ENCODE measurements around the gene VRK1.
"Not testable (repeated sequence)": the region's sequence is repeated elsewhere in the genome, so short reads cannot be mapped to it uniquely, and the experiment has no call there.

VRK1 gene

DNA sequence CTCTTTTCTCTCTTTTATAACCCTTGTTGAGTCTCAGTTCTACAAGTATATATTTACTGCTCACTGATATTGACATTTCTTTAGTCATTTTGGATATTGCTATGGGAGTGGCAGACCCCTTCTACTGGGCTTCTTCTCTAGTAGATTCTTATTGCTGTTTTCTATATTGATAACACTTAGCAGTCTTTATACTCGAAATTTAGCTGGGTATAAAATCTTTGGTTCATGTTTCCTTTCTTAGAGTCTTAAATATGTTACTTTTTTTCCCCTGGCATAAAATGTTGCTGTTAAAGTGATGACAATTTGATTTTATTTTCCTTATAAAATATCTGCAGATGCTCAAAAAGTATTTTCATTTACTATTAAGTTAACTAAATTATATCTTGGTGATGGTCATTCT, 32.6 kb downstream of the VRK1 start:
- DNase-seq, result no peak

DNA sequence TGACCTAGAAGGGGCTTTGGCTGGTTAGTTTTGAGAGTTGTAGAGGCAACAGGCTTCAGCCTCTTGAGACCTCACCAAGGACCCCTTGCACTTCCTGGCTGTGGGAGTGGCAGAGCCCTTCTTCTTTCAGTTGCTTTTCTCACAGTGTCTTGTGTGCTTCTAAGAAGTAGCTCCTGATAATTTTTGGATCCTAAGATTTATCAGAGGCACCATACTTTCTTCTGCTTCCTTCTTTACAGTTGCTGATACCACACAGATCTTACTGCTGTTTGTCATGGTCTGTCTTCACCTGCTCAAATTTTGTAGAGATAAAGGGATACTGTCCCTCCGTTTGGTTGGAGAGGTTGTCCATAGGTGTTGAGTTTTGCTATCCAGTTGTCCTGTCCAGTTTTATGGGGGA, 33.8 kb downstream of the VRK1 start:
- DNase-seq, result no peak

DNA sequence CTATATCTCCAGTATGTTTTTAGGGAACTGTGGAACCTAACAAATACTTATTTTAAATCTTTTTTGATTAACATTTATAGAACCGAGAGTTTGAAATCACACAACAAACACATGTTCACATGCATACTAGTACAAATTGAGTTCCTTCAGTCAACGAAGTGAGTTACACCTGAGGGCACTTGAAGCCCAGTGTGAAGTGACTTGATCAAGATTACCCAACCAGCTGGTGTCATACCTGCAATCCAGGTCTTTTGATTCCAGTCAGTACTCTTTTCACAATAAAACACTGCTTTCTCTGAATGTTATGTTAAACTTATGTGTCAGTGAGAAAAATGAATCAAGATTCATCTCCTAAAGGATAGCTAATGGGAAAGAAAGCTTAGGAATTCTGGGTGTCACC, 35.2 kb downstream of the VRK1 start:
- DNase-seq, result no peak

DNA sequence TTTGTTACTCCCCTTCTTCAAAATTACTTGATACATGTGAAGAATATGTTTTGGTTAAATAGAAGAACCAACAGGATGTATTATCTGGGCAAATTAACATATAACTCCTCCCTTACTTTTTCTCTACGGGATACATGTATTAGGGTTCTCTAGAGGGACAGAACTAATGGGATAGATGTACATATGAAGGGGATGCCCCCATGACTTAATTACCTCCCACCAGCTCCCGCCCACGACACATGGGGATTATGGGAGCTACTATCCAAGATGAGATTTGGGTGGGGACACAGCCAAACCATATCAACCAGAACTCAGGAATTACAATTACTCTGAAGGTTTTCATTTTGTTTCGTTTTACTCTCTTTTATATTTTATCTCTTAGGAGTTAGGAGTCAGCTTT, 41.3 kb downstream of the VRK1 start:
- DNase-seq, result no peak

DNA sequence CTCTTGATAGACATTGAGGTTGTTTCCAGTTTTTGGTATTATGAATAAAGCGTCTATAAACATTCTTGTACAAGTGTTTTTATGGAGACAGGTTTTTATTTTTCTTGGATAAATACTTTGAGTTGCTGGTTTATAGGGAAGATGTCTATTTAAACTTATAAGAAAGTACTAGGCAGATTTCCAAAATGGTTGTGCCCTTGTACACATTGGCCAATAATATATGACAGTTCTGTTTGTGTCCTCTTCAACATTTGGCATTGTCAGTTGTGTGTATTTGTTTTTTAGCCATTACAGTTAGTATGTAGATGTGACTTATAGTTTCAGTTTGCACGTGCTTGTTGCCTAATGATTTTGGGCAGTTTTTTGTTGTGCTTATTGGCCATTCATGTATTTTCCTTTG, 42.1 kb downstream of the VRK1 start:
- no peak for DNase-seq

DNA sequence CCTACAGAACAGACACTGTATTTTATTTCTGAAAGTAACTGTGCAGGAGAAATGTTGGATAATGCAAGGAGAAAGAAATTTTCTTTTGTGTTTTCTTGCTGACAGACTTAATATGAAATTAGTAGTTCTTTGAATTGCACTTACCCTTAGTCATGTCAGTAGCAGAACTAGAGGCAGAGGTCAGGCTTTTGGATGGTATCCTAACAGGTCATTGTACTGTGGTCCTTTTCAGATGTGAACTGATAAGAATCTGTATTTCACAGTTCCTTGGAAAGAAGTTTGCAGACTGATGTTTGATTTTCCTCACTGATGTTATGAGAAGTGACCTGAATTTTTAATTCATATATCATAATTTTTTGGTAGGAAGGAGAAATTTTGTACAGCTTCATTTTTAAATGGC, 46.0 kb downstream of the VRK1 start:
- DNase-seq, result no peak

DNA sequence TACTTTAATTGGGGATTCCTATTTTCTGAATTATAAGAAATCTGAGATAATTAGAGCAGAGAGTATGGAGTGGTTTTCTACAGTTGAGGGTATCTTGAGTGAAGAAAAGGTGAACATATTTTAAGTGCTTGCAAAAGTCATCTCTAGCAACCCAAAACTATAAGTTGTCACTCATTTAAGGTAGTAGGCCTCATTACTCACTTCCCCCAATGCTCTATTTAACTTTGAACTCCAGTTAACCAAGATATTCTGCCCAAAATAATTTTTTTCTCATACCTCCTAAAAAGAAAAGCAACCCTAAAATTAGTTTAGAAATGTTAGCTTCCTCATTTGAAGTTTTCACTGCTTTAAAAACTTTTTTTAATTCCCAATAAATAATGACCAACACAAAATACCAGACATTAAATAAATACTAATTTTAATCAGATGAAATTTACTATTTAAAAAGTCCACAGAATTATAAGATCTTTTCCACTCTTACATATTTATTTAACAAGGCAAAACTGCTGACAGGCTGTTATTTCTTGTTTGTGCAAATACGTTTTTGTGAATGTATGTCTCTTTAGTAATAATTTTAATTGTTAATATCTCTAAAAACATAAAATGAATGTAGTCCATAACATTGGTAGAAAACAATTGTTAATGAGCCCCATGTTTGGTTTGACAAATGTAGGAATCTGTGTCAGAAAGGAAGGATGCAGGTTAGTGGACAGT, 47.8 kb downstream of the VRK1 start:
- DNase-seq, result no peak

DNA sequence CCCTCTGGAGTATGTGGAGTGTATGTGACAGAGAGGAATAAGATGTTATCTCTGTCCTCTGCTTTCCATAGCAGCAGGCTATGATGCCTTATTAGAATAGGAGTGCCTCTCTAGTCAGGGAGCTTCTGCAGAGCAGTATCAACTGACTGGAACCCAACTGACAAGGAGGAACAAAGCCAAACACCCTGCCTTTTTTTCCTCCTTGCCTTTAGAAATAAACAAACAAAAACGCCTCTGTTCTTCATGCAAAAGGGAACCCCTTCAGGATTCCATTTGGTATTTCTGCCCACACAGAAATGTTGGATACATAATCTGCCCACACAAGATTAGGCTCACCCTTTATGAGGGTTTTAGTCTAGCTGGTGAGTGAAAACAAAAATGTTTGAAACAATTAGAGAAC, 50.3 kb downstream of the VRK1 start:
- DNase-seq, result no peak

DNA sequence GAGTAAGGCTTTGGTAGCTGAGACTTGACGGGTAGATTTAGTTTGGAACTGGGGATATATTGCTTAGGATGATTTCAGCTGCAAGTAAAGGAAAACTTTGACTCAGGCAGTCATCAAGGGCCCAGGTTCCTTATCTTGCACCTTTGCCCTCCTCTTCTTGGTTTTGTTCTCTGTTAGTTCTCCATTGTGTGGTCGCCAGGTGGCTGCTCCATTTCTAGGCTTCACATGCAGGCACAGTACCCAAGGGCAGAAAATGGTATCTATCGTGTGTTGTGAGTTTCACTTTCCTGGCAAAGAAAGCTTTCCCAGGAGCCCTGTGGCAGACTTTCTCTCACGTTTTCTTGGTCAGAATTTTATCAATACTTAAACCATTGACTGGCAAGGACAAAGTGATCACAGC, 50.8 kb downstream of the VRK1 start:
- no peak for DNase-seq

DNA sequence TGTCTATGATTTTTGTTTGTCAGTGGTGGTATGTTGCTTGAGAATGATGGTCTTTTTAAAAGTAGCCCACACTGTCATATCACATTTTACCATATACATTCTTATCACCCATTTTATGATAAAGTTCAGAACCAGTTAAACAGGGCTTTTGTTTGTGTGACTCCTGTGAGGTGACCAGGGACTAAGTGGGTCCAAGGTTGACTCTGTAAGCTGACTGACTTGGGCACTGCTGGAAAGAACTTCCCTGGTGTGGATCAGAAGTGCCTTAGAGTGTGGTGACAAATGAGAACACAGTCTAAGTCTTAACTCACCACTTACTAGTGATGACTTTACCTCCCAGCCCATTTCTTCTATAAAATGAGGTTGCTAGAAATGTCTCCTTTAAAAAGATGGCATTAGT, 52.6 kb downstream of the VRK1 start:
- no peak for DNase-seq

DNA sequence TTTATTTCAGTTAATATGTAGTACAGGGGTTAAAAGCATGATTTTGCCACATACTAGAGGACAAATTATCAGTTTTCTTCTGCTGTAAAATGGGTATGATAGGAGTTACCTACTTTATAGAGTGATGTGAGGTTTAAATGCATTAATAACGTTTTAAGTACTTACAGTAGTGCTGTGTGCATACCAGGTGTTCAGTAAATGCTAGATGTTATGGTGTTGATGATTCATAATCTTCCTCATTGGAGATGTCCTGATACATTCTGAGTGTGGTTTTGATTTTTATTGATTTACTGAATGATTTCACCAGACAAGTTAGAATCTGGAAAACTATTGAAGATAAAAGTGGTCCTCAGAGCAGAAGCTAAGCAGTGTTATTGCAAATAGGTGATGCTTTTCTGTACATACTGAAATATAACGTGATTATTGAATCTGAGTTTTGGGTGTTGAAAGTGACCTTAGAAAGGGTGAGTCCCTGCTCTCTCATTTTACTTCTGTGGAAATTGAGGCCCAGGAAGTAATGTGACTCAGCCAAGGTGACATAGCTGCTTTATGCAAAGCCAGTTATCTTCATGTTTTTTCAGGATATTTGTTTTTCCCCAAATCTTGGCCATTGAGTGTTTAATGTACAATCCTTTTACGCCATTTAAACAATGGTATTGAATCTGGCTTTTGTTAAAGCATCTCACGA, 54.7 kb downstream of the VRK1 start:
- no peak for DNase-seq

DNA sequence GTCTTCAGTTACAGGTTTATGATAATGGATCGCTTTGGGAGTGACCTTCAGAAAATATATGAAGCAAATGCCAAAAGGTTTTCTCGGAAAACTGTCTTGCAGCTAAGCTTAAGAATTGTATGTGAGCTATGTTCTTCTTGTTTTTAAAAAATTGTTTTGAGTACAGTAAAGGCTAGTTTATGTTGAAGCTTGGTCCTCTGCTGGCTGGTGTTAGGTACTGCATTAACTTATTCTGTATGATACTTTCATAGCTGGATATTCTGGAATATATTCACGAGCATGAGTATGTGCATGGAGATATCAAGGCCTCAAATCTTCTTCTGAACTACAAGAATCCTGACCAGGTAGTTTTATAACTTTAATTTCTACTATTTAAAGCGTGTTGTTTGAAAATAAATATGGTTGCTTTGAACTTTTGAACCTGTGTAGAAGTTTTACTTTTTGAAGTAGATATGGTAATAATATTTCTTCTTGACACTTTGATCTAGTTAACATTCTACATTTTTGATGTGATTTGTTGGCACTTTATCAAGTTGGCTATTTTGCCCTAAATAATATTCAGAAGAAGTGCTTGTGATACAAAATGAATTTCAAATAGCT, 55.7 kb downstream of the VRK1 start:
- DNase-seq, result peak; percentile 4

DNA sequence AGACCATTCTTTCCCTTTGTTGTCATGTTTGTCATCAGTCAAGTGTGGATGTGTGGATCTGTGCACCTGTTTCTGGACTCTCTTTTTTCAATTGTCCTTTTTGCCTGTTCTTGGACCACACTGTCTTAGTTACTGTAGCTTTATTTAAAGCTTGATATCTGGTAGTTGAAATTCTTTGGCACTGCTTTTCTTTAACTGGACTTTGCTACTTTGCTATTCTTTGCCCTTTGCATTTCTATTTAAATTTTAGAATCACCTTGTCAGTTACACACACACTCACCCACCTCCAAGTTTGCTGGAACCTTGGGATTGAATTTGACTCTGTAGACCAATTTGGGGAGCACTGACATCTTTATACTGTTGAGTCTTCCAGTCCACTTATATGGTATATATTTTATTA, 61.5 kb downstream of the VRK1 start:
- no peak for DNase-seq

DNA sequence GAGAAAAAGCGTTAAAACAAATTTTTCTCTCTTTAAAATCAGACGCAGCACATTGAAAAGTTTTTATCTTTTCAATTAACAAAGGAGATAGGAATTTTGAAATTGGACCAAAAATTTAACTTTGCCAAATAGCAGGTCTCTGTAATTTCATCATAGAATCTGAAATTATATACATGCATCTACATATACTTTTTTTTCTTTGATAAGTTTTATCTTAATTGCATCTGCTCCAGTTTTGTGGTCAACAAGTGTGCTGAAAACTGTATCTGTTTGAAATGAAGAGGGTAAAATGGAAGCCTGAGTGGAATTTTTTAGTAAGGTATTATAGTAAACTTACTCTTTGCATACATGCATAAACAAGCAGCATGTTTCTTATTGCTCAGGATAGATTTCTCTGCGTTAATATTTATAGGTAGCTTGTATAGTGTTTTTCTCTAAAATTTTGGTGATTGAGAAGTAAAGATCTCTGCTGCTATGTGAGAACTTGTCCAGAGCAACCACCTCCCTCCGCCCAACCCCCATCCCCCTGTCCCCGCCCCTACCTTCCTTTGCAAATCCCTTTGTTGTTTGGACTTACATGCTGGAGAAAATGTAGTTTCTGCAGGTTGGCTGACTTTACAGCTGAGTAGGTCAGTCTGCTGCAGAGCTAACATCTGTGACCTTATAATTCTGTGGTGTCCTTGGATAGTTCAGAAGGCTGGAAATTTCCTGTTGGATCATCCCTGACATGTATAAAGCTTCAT, 64.6 kb downstream of the VRK1 start:
- no peak for DNase-seq

DNA sequence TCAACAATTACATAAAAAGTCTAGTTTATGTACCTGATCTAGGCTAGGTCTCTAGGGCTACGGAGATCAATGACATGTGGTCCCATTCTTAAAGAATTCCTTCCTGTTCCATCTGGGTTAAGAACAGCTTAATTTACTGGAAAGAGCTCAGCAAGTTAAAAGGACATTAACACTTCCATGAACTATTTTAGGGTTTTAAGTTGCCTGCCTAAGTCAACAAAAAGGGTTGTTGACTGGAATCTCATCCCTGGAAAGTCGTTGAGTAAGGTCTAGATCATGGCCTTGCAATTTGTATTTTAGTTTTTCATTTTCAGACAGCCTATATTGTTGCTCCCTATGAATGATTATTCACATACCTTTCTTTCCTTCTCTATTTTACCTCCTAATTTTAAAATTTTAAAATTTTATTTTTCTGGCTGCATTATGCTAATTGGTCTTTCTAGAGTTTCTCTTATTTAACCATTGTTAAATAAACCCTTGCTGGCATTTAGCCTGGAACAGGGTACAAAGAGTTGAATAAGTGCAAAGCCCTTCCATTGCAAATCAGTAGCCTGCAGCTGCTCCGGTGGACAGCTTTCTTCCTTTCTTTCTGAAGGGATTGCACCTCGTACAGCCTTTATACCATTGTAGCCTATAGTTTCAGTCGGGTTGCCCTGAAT, 66.3 kb downstream of the VRK1 start:
- DNase-seq, result peak; percentile 36

DNA sequence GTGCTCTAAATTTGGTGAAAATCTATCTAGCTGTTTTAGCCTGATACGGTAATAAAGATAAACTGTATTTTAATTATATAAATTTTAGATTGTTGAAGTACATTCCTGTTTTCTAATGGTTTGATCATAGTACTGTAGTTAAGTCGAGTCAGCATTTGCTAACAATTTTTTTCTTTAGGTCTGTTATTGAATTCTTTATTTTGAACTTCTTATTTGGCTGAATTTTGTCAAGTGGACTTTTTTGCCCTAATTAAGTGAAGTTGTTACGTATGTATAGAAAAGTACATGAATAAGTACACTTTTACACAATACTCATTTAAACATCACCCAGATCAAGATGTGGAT, 66.8 kb downstream of the VRK1 start:
- no peak for DNase-seq

DNA sequence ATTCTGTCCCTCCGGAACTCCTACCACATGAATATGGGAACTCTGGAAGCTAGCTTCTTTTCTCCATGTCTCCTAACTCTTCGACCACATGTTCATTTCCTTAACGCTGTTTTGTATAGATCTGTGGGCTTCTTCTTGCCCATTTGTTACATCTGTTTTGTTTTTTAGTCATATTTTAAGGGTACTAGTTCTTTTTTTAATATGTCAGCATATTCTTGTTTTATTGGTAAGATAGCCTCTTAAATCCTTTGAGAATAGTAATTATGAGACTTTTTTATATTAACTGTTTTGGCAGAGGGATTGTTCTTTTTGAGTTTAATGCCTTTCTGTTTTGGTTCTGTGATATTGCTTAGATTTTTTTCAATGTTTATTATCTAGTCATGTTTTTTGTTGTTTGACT, 70.5 kb downstream of the VRK1 start:
- DNase-seq, result no peak

DNA sequence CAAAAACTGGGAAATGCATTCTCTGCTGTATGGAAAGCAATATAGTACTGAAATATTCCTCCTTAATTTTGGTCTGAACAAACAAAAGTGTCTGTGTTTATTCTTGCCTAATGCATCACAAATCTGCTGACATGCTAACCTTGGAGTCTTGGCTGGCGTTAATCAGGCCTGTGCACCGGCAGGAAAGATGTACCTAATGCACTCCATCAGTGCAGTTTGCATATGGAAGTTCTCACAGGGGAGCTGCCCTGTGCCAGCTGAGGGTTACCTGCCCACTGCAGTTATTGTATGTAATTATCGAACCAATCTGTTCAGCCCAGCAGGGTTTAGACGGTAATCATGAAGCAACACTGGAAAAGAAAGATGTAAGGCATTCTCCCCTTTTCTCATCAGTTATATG, 76.9 kb downstream of the VRK1 start:
- DNase-seq, result no peak

DNA sequence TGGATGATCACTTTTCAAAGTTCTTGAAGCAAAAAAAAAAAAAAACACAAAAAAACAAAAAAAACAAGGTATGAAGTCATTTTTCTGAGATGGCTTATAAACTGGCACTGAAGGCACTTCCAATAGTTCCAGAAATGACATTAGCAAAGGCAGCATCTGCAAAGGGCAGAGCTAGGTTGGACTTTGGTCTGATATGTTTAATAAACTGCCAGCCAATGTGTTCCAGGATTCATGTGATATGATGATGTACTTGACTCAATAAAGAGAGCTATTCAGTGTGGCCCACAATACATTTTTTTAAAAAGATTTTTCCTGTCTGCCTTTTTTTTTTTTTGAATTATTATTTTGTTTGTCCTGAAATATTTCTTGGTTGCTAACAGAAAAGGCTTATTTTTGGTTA, 79.6 kb downstream of the VRK1 start:
- DNase-seq, result no peak

DNA sequence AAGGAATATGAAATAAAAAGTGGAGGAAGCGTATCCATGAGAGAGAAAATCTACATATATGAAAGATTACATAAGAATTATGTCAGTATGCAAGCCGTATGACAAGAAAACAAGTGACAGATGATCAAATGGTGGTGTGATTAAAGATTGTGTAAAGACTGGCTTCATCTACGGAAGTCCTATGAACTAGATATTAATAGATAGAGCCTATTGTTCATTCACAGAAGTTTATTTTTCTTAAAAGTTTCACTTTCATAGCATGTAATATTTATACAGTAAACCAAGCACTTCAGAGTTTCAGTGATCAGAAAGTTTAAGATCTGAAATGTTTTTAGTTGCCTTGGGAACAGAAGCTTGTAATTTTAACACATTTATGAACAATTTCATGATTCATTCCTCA, 84.5 kb downstream of the VRK1 start:
- no peak for DNase-seq

DNA sequence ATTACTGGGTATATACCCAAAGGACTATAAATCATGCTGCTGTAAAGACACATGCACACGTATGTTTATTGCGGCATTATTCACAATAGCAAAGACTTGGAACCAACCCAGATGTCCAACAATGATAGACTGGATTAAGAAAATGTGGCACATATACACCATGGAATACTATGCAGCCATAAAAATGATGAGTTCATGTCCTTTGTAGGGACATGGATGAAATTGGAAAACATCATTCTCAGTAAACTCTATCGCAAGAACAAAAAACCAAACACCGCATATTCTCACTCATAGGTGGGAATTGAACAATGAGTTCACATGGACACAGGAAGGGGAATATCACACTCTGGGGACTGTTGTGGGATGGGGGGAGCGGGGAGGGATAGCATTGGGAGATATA, 86.8 kb downstream of the VRK1 start:
- DNase-seq, result not testable (repeated sequence)

DNA sequence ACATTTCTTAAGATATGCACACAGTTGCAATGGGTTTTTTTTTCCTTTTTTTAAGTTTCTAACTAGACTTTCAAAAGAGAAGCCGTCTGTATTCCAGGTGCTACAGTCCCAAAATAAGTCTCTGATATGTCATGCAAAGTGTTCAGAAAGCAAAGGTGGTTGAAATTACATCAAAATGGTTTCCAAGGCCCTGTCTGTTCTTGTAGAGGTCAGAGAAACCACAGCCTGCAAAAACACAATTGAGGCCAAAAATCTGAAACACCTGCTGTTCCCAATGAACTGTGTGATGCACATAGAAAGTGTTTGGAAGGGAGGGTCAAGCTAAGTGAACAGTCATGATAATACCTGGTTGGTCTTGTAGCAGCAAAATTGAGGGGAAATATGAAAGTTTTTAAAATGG, 91.0 kb downstream of the VRK1 start:
- DNase-seq, result no peak

DNA sequence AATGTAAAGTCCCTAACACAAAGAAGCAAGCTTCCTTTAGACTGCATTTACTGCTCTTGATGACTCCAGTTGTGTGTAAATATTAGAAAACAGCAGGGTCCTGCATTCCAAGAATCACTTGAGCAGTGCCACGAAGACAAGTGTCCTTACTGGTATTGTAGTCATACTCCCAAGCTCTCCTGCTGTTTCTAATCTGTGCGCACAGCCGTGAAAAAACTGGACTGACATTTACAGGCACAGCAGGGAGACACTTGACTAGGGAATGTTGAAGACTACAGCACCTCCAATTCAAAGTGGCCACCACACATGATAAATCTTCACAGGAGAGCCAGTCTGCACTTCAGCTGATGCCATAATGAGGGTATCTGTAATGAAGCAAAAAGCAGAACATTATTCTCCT, 91.4 kb downstream of the VRK1 start:
- peak; percentile 78 for DNase-seq

DNA sequence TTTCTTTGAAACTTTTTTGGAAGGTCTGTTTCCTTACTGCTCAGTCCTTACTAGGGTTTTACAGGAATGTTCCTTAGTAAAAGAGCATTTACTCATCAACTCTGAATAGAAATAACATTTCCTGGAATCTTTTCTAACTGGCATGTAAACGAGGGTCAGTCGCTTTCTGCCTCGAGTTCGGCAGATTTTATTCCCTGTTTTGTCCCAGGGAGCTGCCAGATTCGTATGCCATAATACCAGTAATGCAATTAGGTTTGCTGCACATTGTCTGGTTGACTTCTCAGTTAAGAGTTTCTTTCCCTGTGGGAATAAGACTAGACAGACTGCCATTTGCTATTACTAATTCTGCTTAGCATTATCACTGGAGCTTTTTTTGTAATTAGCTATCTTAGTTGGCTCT, 91.9 kb downstream of the VRK1 start:
- DNase-seq, result no peak

Data from NCI-H345 (cell line).